Chondrocyte (in vitro differentiated cells): ENCODE data around the gene STYX. TPM values are rescaled to one million over a fixed set of nuclear protein-coding genes. Genes with fewer than 3 reads are reported as not detected.
A peak's percentile ranks its signal among the peaks of the same experiment; 100 is the strongest.

ENCODE experiments used
- DNase-seq: peaks from one replicate; pipeline ENCODE4 v3.0.0; 2021; ENCODE audit warnings: mixed read lengths, low spot score
- H3K27ac Mint-ChIP-seq: one replicate; pipeline ENCODE4 v1.8.0; 2021; ENCODE audit warnings: mild to moderate bottlenecking, moderate library complexity, mixed read lengths; ENCODE audit not compliant: unreplicated experiment
- H3K27me3 Mint-ChIP-seq: 2 replicates; pipeline ENCODE4 v1.8.0; 2021; ENCODE audit warnings: low read depth, mixed read lengths
- H3K36me3 Mint-ChIP-seq: 2 replicates; pipeline ENCODE4 v1.8.0; 2021; ENCODE audit warnings: low read depth, mixed read lengths
- H3K4me1 Mint-ChIP-seq: 2 replicates; pipeline ENCODE4 v1.8.0; 2021; ENCODE audit warnings: low read depth, mild to moderate bottlenecking, mixed read lengths
- H3K4me3 Mint-ChIP-seq: one replicate; pipeline ENCODE4 v1.8.0; 2021; ENCODE audit warnings: mild to moderate bottlenecking, moderate library complexity, mixed read lengths; ENCODE audit not compliant: unreplicated experiment
- H3K9me3 Mint-ChIP-seq: 2 replicates; pipeline ENCODE4 v1.8.0; 2021; ENCODE audit warnings: low read depth, mixed read lengths
- CTCF ChIP-seq: fragments of 200-600 bp; sonication (generic); IDR thresholded peaks from 2 replicates; pipeline ENCODE4 v1.5.0; 2021; ENCODE audit warnings: antibody characterized with exemption, mild to moderate bottlenecking, moderate library complexity
- total RNA-seq: library from RNA; stranded (reverse); gene quantifications from 3 replicates; pipeline ENCODE4 v1.2.1, GENCODE V29; 2021

The STYX gene
- total RNA-seq, 1 donor from 2014 or later = 21.0 TPM

- peaks cover 52% of the 10 kb centered on the region for H3K4me1 Mint-ChIP-seq
- H3K9me3 Mint-ChIP-seq = no peaks in the 10 kb centered on the region
- no peak for DNase-seq
- no peak for TF ChIP-seq CTCF
- peak overlapping the region; percentile 99 for H3K27ac Mint-ChIP-seq
- H3K4me3 Mint-ChIP-seq = no peak overlapping the region
- no peaks in the 10 kb centered on the region for H3K36me3 Mint-ChIP-seq
- H3K27me3 Mint-ChIP-seq = no peaks in the 10 kb centered on the region
These were observed 72.6 kb downstream of the STYX start for GRCh38 chr14:52802597-52802996.

GRCh38 chr14:52806115-52806514, 76.1 kb downstream of the STYX start:
- no peaks in the 10 kb centered on the region for H3K27me3 Mint-ChIP-seq
- no peaks in the 10 kb centered on the region for H3K9me3 Mint-ChIP-seq
- H3K4me3 Mint-ChIP-seq = no peak overlapping the region
- no peak for DNase-seq
- TF ChIP-seq CTCF = no peak
- peaks cover 31% of the 10 kb centered on the region for H3K4me1 Mint-ChIP-seq
- H3K36me3 Mint-ChIP-seq = no peaks in the 10 kb centered on the region
- H3K27ac Mint-ChIP-seq = no peak overlapping the region

GRCh38 chr14:52808101-52808500, 78.1 kb downstream of the STYX start:
- Mint-ChIP-seq H3K27ac (no peak overlapping the region), H3K27me3 (no peaks in the 10 kb centered on the region), H3K4me1 (peaks cover 11% of the 10 kb centered on the region), H3K9me3 (no peaks in the 10 kb centered on the region), H3K36me3 (no peaks in the 10 kb centered on the region), H3K4me3 (no peak overlapping the region)
- no peak for TF ChIP-seq CTCF
- DNase-seq = no peak

- TF ChIP-seq CTCF = no peak
- H3K36me3 Mint-ChIP-seq = no peaks in the 10 kb centered on the region
- peaks cover 15% of the 10 kb centered on the region for H3K4me1 Mint-ChIP-seq
- no peak overlapping the region for H3K4me3 Mint-ChIP-seq
- no peaks in the 10 kb centered on the region for H3K9me3 Mint-ChIP-seq
- no peaks in the 10 kb centered on the region for H3K27me3 Mint-ChIP-seq
- no peak overlapping the region for H3K27ac Mint-ChIP-seq
- DNase-seq = no peak
These were observed 91.9 kb downstream of the STYX start for GRCh38 chr14:52821805-52822250.

- Mint-ChIP-seq H3K4me1 (peaks cover 20% of the 10 kb centered on the region), H3K36me3 (no peaks in the 10 kb centered on the region), H3K9me3 (no peaks in the 10 kb centered on the region), H3K27me3 (no peaks in the 10 kb centered on the region), H3K27ac (peak overlapping the region; percentile 73), H3K4me3 (no peak overlapping the region)
- DNase-seq = no peak
- no peak for TF ChIP-seq CTCF
These were observed 94.5 kb downstream of the STYX start for GRCh38 chr14:52824462-52824861.

Other genes starting within 250 kb of the STYX start
- gene TXNDC16, start 177.7 kb upstream of the STYX start, total RNA-seq = 6.4 to 11.2 TPM (median 7.2 TPM) in 3 replicates
- gene GPR137C, start 177.3 kb upstream of the STYX start, total RNA-seq = 0.99 to 2.6 TPM (median 1.6 TPM) in 3 replicates
- gene ERO1A, start 34.6 kb upstream of the STYX start, total RNA-seq = 43.9 to 59.1 TPM (median 58.7 TPM) in 3 replicates
- 58.2 to 76.9 TPM (median 66.4 TPM) in 3 replicates for gene PSMC6, start 23.0 kb upstream of the STYX start, total RNA-seq
- gene GNPNAT1, start 61.4 kb downstream of the STYX start, total RNA-seq = 45.9 to 51.0 TPM (median 48.4 TPM) in 3 replicates
- gene FERMT2, start 220.9 kb downstream of the STYX start, total RNA-seq = 423 to 518 TPM (median 494 TPM) in 3 replicates